HG02885 (cell line): ENCODE results near the gene RPL38.
A peak's percentile ranks its signal among the peaks of the same experiment; 100 is the strongest.

ENCODE experiments used
- ATAC-seq: cut with Tn5 transposase; IDR thresholded peaks from one replicate; pipeline ENCODE4 v1.9.1; 2021; ENCODE audit warnings: mild to moderate bottlenecking; ENCODE audit not compliant: unreplicated experiment, poor library complexity

The RPL38 gene

DNA sequence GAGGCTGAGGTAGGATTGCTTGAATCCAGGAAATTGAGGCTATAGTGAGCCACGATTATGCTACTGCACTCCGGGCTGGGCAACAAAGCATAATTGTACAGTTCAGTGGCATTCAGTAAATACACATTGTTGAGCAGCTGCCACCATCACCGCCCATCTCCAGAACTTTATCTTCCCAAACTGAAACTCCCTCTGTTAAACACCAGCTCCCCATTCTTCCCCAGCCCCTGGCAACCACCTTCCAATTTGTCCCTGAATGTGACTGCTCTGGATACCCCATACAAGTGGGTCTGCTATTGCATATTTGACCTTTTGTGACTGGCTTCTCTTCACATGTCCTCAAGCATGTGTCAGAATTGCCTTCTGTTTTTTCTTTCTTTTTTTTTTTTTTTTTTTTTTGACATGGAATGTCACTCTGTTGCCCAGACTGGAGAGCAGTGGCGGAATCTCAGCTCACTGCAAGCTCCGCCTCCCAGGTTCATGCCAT, 2.9 kb downstream of the RPL38 start:
- ATAC-seq = no peak

DNA sequence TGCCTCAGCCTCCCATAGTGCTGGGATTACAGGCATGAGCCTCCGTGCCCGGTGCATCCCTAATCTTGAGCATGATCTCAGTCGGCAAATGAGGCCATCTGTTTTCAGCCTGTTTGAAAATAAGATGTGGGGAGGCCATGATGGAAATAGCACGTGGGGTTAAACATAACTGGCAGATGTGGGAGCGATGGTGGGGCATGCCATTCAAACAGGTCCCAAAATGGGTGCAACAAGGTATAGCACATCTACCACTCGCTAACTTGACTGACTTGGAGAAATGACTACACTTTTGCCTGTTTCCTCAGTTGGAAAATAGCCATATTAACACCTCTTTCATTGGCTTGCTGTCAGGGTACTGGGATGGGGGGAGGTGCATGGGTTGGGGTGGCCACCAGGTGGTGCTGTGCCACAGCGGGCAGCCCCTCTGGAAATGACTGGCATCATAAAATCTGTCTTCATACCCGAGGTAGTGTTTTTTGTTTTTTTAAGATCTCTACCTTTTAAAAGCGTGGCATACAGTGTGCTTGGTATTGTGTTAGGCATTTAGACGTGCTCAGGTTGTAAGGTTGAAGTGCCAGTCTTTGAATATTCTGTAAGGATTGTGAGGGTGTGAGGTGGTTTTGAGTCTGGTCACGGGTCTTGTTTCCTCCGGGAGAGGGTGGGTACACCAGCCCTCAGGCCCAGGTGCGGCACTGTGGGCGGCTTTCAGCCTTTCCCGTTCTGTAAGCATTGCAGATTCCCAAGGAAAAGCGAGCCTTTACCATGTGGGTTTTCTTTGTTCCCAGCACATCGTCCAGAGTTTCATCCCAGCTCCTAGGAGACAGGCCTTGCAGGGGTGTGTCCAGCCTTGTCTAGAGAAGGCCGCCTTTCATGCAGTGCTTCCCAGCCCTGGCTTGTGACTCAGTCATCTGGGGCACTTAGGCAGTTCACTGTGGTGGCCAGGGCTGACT, 7.0 kb downstream of the RPL38 start:
- no peak for ATAC-seq

GRCh38 chr17:74211141-74211911, 7.8 kb downstream of the RPL38 start:
- no peak for ATAC-seq

DNA sequence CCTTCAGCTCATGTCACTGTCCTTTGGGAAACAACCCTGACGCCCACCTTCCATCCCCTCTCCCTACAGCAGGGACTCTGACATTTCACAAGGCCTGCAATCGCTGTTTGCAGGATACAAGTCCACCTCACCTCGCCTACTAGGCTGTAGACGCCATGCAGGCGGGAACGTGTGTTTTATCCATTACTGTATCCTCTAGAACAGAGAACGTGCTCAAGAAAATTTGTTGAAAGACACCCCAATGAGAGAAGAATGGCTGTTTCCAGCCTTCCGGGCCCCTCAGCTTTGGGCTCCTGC, 8.4 kb downstream of the RPL38 start:
- ATAC-seq = no peak

GRCh38 chr17:74212209-74212912, 8.9 kb downstream of the RPL38 start:
- peak; percentile 6 for ATAC-seq

DNA sequence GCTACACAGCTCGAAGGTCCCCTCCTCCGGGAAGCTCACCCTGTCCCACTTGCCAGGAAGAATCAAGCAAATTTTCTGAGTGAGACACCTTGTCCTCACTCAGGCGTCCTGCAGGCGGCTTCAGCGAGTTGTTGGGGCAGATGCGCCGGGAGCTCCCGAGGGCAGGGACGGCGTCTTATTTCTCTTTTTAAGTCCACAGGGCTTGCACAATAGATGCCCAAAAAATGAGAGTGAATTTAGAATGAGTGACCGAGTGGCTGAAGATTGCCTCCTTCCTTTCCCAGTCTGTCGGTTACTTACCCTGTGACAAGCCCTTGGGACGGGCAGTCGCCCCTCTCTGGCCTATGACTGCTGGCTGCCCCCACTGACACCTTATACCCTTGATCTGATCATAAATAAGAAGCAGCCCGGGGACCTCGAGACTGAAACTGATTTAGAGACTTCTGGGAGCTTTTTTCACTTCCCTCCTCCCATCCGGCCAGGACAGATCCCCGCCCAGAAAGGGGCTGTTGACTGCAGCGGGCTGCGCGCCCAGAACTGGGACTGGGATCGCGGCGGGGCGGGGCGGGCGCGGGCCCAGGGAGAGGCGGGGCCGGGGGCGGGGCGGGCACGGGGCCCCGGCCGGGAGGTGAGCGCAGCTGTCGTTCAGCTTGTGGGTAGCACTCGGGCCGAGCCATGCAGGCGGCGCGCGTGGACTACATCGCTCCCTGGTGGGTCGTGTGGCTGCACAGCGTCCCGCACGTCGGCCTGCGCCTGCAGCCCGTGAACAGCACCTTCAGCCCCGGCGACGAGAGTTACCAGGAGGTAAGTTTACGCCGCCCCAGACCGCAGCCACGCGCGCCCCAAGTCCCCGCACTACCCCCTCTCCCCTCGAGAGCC, 9.7 kb downstream of the RPL38 start, which contains the start of gene TTYH2:
Gene TTYH2, plus strand, starts transcription at position 659 of the 879 bp plus-strand sequence. Its CDS starts 17 bp downstream, at position 676.
- peak; percentile 65 for ATAC-seq

- ATAC-seq = no peak
Observed at GRCh38 chr17:74213861-74214391, 10.4 kb downstream of the RPL38 start.

GRCh38 chr17:74214484-74215341, 11.2 kb downstream of the RPL38 start:
- no peak for ATAC-seq

- no peak for ATAC-seq
Observed at GRCh38 chr17:74215342-74215727, 11.9 kb downstream of the RPL38 start.

DNA sequence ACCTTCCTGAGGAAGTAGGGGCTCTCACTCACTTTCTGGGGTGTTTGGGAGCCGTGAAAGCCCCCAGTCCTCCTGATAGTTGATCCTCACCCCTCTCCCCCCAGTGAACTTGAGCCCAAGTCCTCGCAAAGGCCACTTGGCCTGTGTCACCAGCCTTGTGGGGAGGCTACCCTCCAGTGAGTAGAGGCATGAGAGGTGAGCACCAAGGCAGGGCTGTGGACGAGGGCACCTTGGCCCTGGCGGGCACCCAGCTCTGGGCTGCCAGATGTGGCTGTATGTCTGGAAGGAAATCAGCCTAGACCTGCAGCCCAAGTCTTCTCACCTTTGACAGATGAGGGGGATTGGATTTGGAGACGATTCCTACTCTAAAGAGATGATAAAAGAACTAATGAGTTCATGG, 13.0 kb downstream of the RPL38 start:
- ATAC-seq = no peak

DNA sequence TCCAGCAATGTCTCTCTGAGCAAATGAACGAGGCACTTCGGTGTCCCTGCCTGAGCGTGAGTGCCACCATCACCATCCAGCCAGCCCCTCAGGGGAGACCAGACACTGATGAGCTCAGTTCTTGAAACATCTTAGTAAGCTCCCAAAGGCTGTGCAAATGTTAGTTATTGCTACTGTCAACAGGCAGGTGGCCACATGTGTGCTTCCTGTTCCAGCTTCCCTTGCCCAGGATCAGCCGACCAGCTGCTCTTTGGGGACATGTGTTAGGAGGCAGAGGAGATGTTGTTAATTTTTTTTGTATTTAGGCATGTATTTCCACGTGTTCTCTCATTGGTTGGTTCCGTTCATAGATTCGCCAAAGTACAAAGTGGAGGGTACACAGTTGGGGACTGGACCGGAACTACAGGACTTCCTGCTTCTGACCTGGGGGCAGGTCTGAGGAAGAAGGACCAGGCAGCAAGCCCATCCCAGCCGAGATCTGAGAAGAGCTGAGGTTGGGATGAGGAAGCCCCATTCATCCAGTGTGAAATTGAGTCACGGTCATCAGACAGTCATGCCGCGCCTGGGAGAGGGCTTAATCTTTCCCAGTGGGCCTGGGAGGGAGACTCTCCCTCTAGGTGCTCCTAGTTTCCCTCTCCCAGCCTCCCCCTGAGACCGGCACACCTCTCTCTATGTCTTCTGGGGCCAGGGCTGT, 13.7 kb downstream of the RPL38 start:
- ATAC-seq = no peak

DNA sequence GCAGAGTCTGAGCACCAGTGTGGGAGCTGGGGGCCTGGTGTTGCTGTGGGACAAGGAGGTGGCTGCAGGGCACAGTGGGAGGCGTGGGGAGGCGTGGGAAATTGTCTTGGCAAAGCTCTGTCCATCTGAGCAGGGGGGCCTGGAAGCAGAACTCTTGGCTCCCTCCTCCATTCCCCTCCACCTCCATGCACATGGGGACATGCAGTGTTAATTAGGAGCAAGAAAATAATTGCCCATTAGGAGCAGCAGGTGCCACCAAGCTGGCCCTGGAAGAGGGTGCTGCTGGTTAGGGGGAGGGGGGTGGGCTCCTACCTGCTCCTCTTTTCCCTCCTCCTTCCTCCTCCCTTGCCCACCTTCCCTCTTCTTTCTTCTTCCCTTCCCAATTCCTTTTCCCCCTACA, 14.4 kb downstream of the RPL38 start:
- ATAC-seq = no peak

DNA sequence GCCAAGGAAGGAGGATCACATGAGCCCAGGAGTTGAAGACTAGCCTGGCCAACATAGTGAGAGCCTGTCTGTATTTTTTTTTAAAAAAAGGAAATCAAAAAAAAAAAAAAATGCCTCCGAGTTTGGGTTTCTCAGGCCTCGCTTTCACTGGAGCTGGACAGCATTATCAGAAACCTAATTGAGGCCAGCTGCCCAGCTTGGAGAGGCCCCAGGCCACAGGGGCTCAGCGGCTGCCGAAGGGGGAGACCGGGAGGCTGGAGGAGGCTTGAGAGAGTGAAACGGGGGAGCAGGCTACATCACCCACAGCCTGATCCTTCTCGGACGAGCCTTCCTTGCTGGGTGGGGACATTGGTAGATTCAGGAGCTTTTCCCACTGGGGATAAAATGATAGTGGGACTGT, 15.0 kb downstream of the RPL38 start:
- no peak for ATAC-seq

DNA sequence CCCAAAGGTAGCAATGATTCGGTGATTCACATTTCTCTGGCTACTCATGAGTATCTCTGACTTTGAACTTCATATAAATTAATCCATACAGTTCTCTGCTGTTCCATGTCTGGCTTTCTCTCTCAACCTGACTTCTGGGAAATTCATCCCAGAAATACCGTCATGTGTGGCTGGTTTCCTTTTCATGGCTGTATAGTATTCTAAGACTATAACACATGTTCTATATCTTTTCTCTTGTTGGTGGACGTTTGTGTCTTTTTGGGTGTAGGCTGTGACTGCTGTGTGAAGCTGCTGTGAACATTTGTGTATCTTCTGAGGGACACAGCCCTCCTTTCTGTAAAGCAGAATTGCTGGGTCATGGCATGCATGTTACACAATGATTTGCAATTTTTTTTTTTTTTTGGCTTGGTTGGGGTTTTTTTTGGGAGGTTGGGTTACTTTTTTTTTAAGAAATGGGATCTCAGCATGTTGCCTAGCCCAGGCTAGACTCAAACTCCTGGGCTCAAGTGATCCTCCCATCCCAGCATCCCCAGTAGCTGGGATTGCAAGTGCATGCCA, 16.2 kb downstream of the RPL38 start:
- ATAC-seq = no peak

DNA sequence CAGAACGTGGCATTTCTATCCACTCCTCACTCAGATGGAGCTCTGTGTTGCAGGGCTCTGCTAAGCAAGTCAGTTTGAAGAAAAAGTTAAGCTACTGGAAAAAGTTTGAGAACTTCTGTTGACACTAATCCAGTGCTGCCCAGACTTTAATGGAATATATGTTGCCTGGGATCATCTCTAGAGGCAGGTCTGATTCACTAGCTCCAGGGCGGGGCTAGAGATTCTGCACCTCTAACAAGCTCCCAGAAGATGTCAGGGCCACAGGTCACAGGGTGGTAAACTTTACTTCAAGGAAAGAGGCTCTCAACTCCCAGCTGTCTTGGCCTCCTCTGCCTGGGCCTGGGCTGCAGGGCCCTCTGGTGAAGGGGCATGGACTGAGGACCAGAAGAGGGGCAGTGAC, 16.7 kb downstream of the RPL38 start:
- ATAC-seq = no peak

- no peak for ATAC-seq
Observed at GRCh38 chr17:74220946-74221818, 17.7 kb downstream of the RPL38 start.

- ATAC-seq = no peak
Observed at GRCh38 chr17:74222399-74222798, 18.9 kb downstream of the RPL38 start.
